Panc1 (cell line): Measurements from ENCODE around the gene C11orf54. TPM values are rescaled to one million over a fixed set of nuclear protein-coding genes. Genes with fewer than 3 reads are reported as not detected.

Experiments used
- ATAC-seq: fragments of 200-7000 bp; cut with Tn5 transposase; 2 replicates; pipeline ENCODE4 v1.9.1; 2020; ENCODE audit warnings: mild to moderate bottlenecking, moderate library complexity
- BruUV-seq: library from RNA; stranded (reverse); fragments of 400-500 nt; replicated peaks from 2 replicates; lab custom pipeline; 2021; lab: Mats Ljungman, UMichigan
- CTCF ChIA-PET: fragments of 300-600 bp; sonication (Branson Sonifier 250); formaldehyde crosslinking; loops from one replicate; lab custom pipeline; 2022; ENCODE audit warnings: antibody characterized with exemption; lab: Charles Lee
- POLR2A ChIA-PET: fragments of 300-600 bp; sonication (Branson Sonifier 250); formaldehyde crosslinking; loops from one replicate; lab custom pipeline; 2022; ENCODE audit warnings: antibody characterized with exemption; lab: Charles Lee
- DNase-seq: peaks from one replicate; pipeline ENCODE4 v3.0.0-alpha.2; 2010; ENCODE audit warnings: low read depth, low spot score
- H3K27ac ChIP-seq: 2 replicates; pipeline ENCODE4 v1.5.1; 2011; ENCODE audit warnings: mild to moderate bottlenecking, low read length, inconsistent platforms
- H3K27me3 ChIP-seq: fragments of 200-500 bp; sonication (Bioruptor generic); 2 replicates; pipeline ENCODE4 v1.6.0; 2014; ENCODE audit warnings: low read length, inconsistent platforms; ENCODE audit not compliant: control insufficient read depth, insufficient read depth
- H3K36me3 ChIP-seq: fragments of 200-500 bp; sonication (Bioruptor generic); 2 replicates; pipeline ENCODE4 v1.5.1; 2014; ENCODE audit warnings: inconsistent platforms, mild to moderate bottlenecking, low read length, moderate library complexity; ENCODE audit not compliant: control insufficient read depth, insufficient read depth
- H3K4me1 ChIP-seq: 2 replicates; pipeline ENCODE4 v1.5.1; 2011; ENCODE audit warnings: inconsistent platforms, mild to moderate bottlenecking, low read length, moderate library complexity; ENCODE audit not compliant: control insufficient read depth, insufficient read depth
- H3K4me3 ChIP-seq, 2 experiments: 2 replicates each; pipeline ENCODE4 v1.5.1; 2011 to 2012; ENCODE audit warnings: low read depth in 2 of 2, low read length in 2 of 2, mild to moderate bottlenecking in 2 of 2, inconsistent platforms in 1 of 2, moderate library complexity in 1 of 2
- H3K9me3 ChIP-seq: fragments of 200-500 bp; sonication (Bioruptor generic); 2 replicates; pipeline ENCODE4 v1.5.1; 2014; ENCODE audit warnings: low read depth, mild to moderate bottlenecking, inconsistent platforms, low read length, moderate library complexity; ENCODE audit not compliant: control insufficient read depth, insufficient read depth
- CTCF ChIP-seq: fragments of 450-650 bp; IDR thresholded peaks from 2 replicates; pipeline ENCODE4 v1.5.1; 2017; ENCODE audit warnings: mild to moderate bottlenecking
- POLR2AphosphoS5 ChIP-seq: IDR thresholded peaks from 2 replicates; pipeline ENCODE4 v1.6.1; 2012; ENCODE audit warnings: mild to moderate bottlenecking, low read depth, low read length, moderate library complexity
- REST ChIP-seq, 2 experiments: IDR thresholded peaks; 2 replicates each; pipeline ENCODE4 v1.6.1; 2011 to 2012; ENCODE audit warnings: low read depth in 2 of 2, control low read depth in 1 of 2, low read length in 1 of 2, mild to moderate bottlenecking in 1 of 2, moderate library complexity in 1 of 2; ENCODE audit not compliant: insufficient read depth in 1 of 2
- SIN3A ChIP-seq: IDR thresholded peaks from 2 replicates; pipeline ENCODE4 v1.6.1; 2012; ENCODE audit warnings: low read depth, mild to moderate bottlenecking, low read length, moderate library complexity, borderline replicate concordance; ENCODE audit not compliant: insufficient read depth
- TCF7L2 ChIP-seq: IDR thresholded peaks from 2 replicates; pipeline ENCODE4 v1.6.1; 2011; ENCODE audit warnings: mild to moderate bottlenecking, low read depth, low read length, inconsistent platforms
- in situ Hi-C: cut with HindIII; loops from 2 replicates; pipeline ENCODE4 v1.10.0; 2016; ENCODE audit warnings: low sequenced_read_pairs, low pct_unique_long_range_greater_than_20kb
- intact Hi-C: fragments of 100-400 bp; cut with micrococcal nuclease; formaldehyde crosslinking; loops from one replicate; pipeline ENCODE4 v1.10.0; 2022; ENCODE audit not compliant: unreplicated experiment
- total RNA-seq: library from RNA; stranded (reverse); gene quantifications from one replicate; pipeline ENCODE4 v1.2.1, GENCODE V29; 2021; ENCODE audit not compliant: unreplicated experiment

C11orf54 gene
- total RNA-seq, 1 experiment from 2014 or later = 31.0 TPM

- TF ChIP-seq TCF7L2 (no peak), CTCF (peak; percentile 61)
- Histone ChIP-seq H3K36me3 (no peaks in the 10 kb centered on the region), H3K27me3 (no peaks in the 10 kb centered on the region), H3K27ac (no peak overlapping the region), H3K9me3 (no peaks in the 10 kb centered on the region), H3K4me3 (no peak overlapping the region), H3K4me1 (no peaks in the 10 kb centered on the region)
- POLR2A ChIA-PET = no interaction called here
- ATAC-seq = no peak
- DNase-seq = no peak
- BruUV-seq = no TSS peak
- in situ Hi-C loops (no loop called here), intact Hi-C loops (no loop called here)
- CTCF ChIA-PET = no interaction called here
Observed at GRCh38 chr11:93775289-93775688, 33.8 kb downstream of the C11orf54 start.

- Histone ChIP-seq H3K36me3 (peaks cover 6% of the 10 kb centered on the region), H3K27me3 (no peaks in the 10 kb centered on the region), H3K4me1 (peaks cover 7% of the 10 kb centered on the region), H3K4me3 (peak overlapping the region; percentile 85 to 99), H3K9me3 (no peaks in the 10 kb centered on the region), H3K27ac (peak overlapping the region; percentile 93)
- ATAC-seq (no peak), DNase-seq (no peak)
- in situ Hi-C loops = no loop called here
- BruUV-seq = TSS peak; percentile 94
- CTCF ChIA-PET = interaction anchor here (1.2 kb wide), 1 partner anchor 42 kb away, joined by 6 read pairs; the partner anchor contains the start of genes C11orf54 and TAF1D
- intact Hi-C loops = no loop called here
- POLR2A ChIA-PET = interaction anchor here (0.6 to 1.8 kb wide), 2 partner anchors 35 to 42 kb away, joined by 9 to 19 read pairs; partner anchors contain the start of genes C11orf54 and TAF1D
- TF ChIP-seq REST (IDR thresholded peaks at IDR 0.05; ENCODE audit: insufficient read depth in 1 of 2, low read depth in 2 of 2, low read length in 1 of 2) (no peak), CTCF (no peak), POLR2AphosphoS5 (no peak), TCF7L2 (no peak), SIN3A (no peak)
Observed at GRCh38 chr11:93783362-93783761, 41.9 kb downstream of the C11orf54 start.
